WTC11 (cell line): Measurements from ENCODE around the gene EPHA4.

Experiments
- CREB1 ChIP-seq: sonication (generic); formaldehyde crosslinking; IDR thresholded peaks from 2 replicates; pipeline ENCODE4 v1.8.0; 2023; ENCODE audit warnings: mild to moderate bottlenecking, missing genetic modification reagents
- FOXK1 ChIP-seq: sonication (generic); formaldehyde crosslinking; IDR thresholded peaks from 2 replicates; pipeline ENCODE4 v1.8.0; 2022; ENCODE audit warnings: mild to moderate bottlenecking, moderate library complexity, missing genetic modification reagents
- NFE2L1 ChIP-seq: sonication (generic); formaldehyde crosslinking; IDR thresholded peaks from 2 replicates; pipeline ENCODE4 v1.8.1; 2023; ENCODE audit warnings: missing genetic modification reagents
- PRRX2 ChIP-seq: fragments of 250-450 bp; sonication (Bioruptor Pico); IDR thresholded peaks from 2 replicates; pipeline ENCODE4 v1.8.0; 2021; ENCODE audit warnings: mild to moderate bottlenecking
- TF ChIP-seq, protein P1 (sequence below): sonication (generic); formaldehyde crosslinking; IDR thresholded peaks from 2 replicates; pipeline ENCODE4 v1.8.1; 2022; ENCODE audit warnings: low read depth, missing genetic modification reagents, borderline replicate concordance
- TF ChIP-seq, protein P2 (sequence below): sonication (generic); formaldehyde crosslinking; IDR thresholded peaks from 2 replicates; pipeline ENCODE4 v1.8.1; 2023; ENCODE audit warnings: mild to moderate bottlenecking, missing genetic modification reagents, moderate library complexity
- TF ChIP-seq, protein P3 (sequence below): fragments of 200-600 bp; IDR thresholded peaks from 2 replicates; pipeline ENCODE4 v1.8.0; 2022; ENCODE audit warnings: antibody characterized with exemption
- TF ChIP-seq, protein P4 (sequence below): sonication (generic); formaldehyde crosslinking; IDR thresholded peaks from 2 replicates; pipeline ENCODE4 v1.8.0; 2023; ENCODE audit warnings: missing genetic modification reagents
- TF ChIP-seq, protein P5 (sequence below): sonication (generic); formaldehyde crosslinking; IDR thresholded peaks from 2 replicates; pipeline ENCODE4 v1.8.1; 2023; ENCODE audit warnings: mild to moderate bottlenecking, missing genetic modification reagents
- TF ChIP-seq, protein P6 (sequence below): sonication (generic); formaldehyde crosslinking; IDR thresholded peaks from 2 replicates; pipeline ENCODE4 v1.8.1; 2022; ENCODE audit warnings: mild to moderate bottlenecking, missing genetic modification reagents, moderate library complexity, borderline replicate concordance

DNA sequence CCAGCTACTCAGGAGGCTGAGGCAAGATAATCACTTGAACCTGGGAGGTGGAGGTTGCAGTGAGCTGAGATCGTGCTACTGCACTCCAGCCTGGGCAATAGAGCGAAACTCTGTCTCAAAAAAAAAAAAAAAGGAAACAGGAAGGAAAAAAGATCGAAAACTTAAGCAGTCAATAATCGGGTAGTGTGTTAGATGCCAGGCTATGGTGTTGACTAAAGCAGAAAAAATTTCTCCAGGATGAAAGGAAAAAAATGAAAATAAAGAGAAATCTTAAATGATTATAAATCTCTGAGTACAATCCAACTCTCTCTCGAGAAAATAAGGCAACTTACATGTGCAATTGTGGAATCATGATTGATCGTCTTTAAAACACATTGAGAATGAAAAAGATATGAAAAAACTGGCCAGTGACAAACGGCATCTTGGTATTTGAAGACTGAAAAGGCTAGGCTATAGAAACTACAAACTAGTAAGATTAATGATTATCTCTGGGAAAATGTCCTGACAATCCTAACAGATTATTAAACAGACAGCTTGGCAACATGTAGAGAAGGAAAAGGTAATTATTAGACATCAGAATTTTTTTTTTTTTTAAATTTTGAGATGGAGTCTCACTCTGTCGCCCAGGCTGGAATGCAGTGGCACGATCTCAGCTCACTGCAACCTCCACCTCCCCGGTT, 16.3 kb upstream of the EPHA4 start:
- TF ChIP-seq NFE2L1 (CRISPR knock-in tag) (no peak), PRRX2 (CRISPR knock-in tag) (no peak), FOXK1 (CRISPR knock-in tag) (no peak), CREB1 (CRISPR knock-in tag) (no peak)
- TF ChIP-seq, protein P1, sequence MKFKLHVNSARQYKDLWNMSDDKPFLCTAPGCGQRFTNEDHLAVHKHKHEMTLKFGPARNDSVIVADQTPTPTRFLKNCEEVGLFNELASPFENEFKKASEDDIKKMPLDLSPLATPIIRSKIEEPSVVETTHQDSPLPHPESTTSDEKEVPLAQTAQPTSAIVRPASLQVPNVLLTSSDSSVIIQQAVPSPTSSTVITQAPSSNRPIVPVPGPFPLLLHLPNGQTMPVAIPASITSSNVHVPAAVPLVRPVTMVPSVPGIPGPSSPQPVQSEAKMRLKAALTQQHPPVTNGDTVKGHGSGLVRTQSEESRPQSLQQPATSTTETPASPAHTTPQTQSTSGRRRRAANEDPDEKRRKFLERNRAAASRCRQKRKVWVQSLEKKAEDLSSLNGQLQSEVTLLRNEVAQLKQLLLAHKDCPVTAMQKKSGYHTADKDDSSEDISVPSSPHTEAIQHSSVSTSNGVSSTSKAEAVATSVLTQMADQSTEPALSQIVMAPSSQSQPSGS (CRISPR knock-in tag): no peak
- TF ChIP-seq, protein P2, sequence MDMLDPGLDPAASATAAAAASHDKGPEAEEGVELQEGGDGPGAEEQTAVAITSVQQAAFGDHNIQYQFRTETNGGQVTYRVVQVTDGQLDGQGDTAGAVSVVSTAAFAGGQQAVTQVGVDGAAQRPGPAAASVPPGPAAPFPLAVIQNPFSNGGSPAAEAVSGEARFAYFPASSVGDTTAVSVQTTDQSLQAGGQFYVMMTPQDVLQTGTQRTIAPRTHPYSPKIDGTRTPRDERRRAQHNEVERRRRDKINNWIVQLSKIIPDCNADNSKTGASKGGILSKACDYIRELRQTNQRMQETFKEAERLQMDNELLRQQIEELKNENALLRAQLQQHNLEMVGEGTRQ (CRISPR knock-in tag): no peak
- TF ChIP-seq, protein P3, sequence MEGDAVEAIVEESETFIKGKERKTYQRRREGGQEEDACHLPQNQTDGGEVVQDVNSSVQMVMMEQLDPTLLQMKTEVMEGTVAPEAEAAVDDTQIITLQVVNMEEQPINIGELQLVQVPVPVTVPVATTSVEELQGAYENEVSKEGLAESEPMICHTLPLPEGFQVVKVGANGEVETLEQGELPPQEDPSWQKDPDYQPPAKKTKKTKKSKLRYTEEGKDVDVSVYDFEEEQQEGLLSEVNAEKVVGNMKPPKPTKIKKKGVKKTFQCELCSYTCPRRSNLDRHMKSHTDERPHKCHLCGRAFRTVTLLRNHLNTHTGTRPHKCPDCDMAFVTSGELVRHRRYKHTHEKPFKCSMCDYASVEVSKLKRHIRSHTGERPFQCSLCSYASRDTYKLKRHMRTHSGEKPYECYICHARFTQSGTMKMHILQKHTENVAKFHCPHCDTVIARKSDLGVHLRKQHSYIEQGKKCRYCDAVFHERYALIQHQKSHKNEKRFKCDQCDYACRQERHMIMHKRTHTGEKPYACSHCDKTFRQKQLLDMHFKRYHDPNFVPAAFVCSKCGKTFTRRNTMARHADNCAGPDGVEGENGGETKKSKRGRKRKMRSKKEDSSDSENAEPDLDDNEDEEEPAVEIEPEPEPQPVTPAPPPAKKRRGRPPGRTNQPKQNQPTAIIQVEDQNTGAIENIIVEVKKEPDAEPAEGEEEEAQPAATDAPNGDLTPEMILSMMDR: no peak
- TF ChIP-seq, protein P4, sequence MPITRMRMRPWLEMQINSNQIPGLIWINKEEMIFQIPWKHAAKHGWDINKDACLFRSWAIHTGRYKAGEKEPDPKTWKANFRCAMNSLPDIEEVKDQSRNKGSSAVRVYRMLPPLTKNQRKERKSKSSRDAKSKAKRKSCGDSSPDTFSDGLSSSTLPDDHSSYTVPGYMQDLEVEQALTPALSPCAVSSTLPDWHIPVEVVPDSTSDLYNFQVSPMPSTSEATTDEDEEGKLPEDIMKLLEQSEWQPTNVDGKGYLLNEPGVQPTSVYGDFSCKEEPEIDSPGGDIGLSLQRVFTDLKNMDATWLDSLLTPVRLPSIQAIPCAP (CRISPR knock-in tag): no peak
- TF ChIP-seq, protein P5, sequence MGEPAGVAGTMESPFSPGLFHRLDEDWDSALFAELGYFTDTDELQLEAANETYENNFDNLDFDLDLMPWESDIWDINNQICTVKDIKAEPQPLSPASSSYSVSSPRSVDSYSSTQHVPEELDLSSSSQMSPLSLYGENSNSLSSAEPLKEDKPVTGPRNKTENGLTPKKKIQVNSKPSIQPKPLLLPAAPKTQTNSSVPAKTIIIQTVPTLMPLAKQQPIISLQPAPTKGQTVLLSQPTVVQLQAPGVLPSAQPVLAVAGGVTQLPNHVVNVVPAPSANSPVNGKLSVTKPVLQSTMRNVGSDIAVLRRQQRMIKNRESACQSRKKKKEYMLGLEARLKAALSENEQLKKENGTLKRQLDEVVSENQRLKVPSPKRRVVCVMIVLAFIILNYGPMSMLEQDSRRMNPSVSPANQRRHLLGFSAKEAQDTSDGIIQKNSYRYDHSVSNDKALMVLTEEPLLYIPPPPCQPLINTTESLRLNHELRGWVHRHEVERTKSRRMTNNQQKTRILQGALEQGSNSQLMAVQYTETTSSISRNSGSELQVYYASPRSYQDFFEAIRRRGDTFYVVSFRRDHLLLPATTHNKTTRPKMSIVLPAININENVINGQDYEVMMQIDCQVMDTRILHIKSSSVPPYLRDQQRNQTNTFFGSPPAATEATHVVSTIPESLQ (CRISPR knock-in tag): no peak
- TF ChIP-seq, protein P6, sequence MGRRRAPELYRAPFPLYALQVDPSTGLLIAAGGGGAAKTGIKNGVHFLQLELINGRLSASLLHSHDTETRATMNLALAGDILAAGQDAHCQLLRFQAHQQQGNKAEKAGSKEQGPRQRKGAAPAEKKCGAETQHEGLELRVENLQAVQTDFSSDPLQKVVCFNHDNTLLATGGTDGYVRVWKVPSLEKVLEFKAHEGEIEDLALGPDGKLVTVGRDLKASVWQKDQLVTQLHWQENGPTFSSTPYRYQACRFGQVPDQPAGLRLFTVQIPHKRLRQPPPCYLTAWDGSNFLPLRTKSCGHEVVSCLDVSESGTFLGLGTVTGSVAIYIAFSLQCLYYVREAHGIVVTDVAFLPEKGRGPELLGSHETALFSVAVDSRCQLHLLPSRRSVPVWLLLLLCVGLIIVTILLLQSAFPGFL (CRISPR knock-in tag): no peak
